HG02840 (cell line): ENCODE results near the gene TANGO2.

Experiments used
- ATAC-seq: cut with Tn5 transposase; IDR thresholded peaks from one replicate; pipeline ENCODE4 v1.9.1; 2021; ENCODE audit warnings: mild to moderate bottlenecking, moderate library complexity, moderate number of reproducible peaks; ENCODE audit not compliant: unreplicated experiment, low FRiP score

Gene TANGO2

GRCh38 chr22:20083157-20083890 lies 62.4 kb downstream of the TANGO2 start:
- ATAC-seq, result no peak

DNA sequence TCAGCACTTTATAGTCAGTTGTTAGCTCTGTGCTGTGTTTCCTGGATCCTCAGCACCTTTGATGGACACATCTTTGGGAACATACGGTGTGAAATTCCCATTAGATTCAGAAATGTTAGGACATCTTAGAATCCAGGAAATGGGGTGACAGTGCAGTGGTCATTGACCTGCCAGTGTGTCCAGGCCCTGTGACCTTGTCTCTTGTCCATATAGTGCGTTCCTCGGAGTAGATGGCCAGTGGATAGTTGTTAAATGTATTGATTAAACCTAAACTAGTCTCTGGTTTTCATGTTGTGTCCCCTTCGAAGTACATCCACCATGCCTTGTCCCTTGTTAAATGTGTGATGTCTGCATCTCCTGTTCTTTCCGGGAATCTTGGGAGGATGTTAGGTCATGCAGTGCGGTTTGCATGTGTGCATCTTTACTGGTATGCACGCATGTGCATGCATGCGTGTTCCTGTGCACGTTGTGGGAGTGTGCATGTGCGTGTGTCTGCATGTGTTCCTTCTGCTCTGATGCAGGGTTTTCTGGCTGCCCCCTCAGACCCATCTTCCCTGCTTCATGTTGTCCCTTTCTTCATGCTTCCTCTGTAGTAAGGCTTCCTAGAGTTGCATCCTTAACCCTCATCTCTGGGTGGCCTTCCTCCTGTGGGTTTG lies 63.1 kb downstream of the TANGO2 start:
- no peak for ATAC-seq

- ATAC-seq, result no peak
Observed at GRCh38 chr22:20084547-20085413, 63.9 kb downstream of the TANGO2 start.

DNA sequence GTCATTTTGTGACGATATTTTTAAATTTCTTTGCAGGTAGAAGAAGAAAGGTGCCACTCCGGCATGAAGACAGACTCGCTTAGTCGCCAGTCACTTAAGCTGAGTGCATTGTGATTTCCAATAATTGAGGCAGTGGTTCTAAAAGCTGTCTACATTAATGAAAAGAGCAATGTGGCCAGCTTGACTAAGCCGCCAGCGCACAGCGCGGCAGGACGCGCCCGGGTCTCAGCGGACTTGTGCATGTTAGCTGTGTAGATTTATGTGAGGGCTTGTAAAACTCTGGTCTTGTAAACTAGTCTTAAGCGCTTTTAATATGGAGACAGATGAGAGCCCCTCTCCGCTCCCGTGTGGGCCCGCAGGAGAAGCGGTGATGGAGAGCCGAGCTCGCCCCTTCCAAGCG lies 64.7 kb downstream of the TANGO2 start:
- no peak for ATAC-seq

DNA sequence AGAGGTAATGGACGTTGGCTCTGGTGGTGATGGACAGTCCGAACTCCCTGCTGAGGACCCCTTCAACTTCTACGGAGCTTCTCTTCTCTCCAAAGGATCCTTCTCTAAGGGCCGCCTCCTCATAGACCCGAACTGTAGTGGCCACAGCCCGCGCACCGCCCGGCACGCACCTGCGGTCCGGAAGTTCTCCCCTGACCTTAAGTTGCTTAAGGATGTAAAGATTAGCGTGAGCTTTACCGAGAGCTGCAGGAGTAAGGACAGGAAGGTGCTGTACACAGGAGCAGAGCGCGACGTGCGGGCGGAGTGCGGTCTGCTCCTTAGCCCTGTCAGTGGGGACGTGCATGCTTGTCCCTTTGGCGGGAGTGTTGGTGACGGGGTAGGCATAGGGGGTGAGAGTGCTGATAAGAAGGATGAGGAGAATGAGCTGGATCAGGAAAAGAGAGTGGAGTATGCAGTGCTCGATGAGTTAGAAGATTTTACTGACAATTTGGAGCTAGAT lies 65.2 kb downstream of the TANGO2 start:
- ATAC-seq, result no peak

- ATAC-seq, result no peak
Observed at GRCh38 chr22:20086763-20087162, 65.9 kb downstream of the TANGO2 start.

- no peak for ATAC-seq
Observed at GRCh38 chr22:20087319-20088262, 66.7 kb downstream of the TANGO2 start.

- no peak for ATAC-seq
Observed at GRCh38 chr22:20088263-20088648, 67.3 kb downstream of the TANGO2 start.

- no peak for ATAC-seq
Observed at GRCh38 chr22:20089226-20089976, 68.5 kb downstream of the TANGO2 start.

GRCh38 chr22:20089977-20090729 lies 69.2 kb downstream of the TANGO2 start:
- ATAC-seq, result no peak

DNA sequence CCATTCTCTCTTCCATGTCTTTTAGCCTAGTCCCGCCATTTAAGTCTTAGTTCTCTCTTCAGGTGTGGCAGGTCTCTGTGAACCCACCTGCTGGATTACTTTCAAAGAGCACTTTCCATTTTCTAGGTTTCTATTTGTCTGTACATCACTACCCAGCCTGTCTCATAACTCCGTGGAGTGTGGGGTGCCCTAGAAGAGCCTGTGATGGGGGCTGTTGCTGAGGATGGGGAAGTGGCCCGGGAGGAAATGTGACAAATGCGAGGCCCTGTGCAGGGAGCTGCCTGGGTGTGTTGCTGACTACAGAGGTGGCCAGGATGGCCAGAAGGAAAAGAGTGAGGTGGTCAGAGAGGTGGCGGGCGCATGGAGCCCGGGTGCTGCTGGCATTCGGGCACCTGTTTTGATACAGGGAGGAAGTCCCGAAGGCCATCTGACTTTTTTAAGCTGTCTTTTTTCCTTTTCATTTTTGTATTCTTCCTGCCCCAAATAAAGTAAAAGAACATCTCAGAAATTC lies 69.9 kb downstream of the TANGO2 start:
- ATAC-seq, result no peak

GRCh38 chr22:20091690-20092476 lies 71.0 kb downstream of the TANGO2 start:
- ATAC-seq, result no peak

GRCh38 chr22:20092477-20092854 lies 71.6 kb downstream of the TANGO2 start:
- ATAC-seq, result no peak

GRCh38 chr22:20093418-20094196 lies 72.7 kb downstream of the TANGO2 start:
- ATAC-seq, result no peak

DNA sequence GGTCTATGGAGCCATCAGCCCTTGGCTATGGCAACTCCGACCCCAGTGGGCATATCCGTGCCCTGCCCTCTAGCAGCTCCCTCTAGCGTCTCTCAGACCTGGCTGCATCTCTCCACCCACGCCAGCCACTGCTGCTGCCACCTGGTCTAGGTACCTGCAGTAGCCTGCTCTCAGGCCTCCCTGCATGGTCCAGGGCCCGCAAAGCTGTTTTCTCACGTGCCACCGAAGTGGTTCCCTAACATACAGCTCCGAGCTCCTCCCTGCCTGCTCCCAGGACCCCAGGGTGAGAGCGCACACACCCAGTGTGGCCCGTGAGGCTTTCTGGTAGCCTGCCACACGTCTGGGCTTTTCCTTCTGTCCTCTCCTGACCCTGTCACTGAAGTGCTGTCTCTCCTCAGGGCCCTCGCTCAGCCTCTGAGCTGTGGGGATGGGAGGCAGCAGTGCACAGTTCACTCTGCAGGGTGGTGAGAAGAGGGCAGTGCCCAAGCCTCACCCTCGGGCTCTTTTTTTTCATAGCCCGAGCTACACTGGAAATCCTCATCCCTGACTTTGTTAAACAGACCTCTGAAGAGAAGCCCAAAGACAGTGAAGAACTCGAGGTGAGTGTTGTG lies 73.4 kb downstream of the TANGO2 start:
- no peak for ATAC-seq

DNA sequence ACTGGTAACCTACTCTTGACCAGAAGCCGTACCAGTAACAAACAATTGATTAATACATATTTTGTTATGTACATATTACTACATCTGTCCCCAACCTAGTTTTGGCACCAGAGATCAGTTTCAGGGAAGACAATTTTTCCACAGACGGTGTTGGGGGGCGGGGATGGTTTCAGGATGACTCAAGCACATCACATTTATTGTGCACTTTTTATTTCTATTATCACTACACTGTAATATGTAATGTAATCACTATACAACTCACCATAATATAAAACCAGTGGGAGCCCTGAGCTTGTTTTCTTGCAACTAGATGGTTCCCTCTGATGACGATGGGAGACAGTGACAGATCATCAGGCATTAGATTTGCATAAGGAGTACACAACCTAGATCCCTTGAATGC lies 74.6 kb downstream of the TANGO2 start:
- ATAC-seq, result no peak
